ENCODE measurements around the gene TMBIM4.
A peak's percentile ranks its signal among the peaks of the same experiment; 100 is the strongest.

TMBIM4 gene

GRCh38 chr12:66140731-66141130 lies 29.1 kb downstream of the TMBIM4 start:
- DNase-seq (ENCODE audit: low read depth, low spot score): no peak

DNA sequence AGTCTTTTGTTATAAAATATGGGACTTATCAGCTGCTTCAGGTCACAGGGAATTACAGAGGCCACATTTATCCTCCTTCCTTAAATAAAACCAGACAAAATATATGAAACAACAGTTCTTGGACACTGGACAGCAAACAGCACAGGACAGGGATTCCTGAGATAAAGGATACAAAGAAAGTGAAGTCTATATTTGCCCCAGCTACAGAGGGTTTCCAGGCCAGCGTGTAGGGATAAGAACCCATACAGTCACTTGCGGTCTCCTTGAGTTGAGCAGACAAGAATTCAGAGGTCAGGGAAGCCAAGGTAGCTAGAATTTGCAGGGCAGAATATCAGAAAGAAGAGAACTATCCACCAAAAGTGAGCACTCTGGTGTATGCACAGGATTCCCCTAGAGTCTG lies 30.5 kb downstream of the TMBIM4 start:
- no peak for DNase-seq (ENCODE audit: low read depth, low spot score)

DNA sequence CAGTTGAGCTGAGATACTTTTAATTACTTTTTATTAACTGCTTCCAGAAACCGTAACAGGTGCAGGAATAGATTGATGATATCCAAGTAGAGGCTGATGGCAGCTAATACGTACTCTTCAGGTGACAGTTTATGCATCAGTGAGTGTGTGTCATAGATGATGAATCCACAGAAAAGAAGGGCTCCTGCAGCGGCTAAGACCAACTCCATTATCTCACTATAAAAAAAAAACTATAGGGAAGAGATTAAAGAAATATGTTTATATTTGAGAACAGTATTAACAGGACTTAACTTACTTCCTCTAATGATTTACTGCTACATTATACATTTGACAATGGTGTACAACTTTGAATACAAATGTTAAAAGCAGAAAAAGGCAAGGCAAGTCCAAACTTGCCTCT lies 31.9 kb downstream of the TMBIM4 start:
- DNase-seq (ENCODE audit: low read depth, low spot score): no peak

DNA sequence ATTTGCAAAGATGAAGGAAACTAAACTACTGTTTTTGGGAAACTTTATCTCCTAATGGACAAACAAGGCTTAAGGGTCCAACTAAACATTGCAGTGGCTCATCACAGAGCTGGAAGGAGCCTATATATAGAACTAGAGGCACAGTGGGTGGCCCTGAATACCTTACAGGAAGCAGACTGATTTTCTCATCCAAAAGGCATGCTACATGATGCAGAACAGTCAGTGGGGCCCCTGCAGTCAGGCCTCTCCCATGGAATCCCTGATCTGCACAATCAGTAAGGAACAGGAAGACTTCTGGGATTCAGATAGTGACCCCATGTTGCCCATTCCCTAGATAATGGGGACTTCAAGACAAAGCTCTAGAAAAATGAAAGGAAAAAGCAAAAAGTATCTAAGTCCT lies 37.4 kb downstream of the TMBIM4 start:
- DNase-seq (ENCODE audit: low read depth, low spot score): no peak

GRCh38 chr12:66131067-66131688 lies 38.6 kb downstream of the TMBIM4 start:
- no peak for DNase-seq (ENCODE audit: low read depth, low spot score)

DNA sequence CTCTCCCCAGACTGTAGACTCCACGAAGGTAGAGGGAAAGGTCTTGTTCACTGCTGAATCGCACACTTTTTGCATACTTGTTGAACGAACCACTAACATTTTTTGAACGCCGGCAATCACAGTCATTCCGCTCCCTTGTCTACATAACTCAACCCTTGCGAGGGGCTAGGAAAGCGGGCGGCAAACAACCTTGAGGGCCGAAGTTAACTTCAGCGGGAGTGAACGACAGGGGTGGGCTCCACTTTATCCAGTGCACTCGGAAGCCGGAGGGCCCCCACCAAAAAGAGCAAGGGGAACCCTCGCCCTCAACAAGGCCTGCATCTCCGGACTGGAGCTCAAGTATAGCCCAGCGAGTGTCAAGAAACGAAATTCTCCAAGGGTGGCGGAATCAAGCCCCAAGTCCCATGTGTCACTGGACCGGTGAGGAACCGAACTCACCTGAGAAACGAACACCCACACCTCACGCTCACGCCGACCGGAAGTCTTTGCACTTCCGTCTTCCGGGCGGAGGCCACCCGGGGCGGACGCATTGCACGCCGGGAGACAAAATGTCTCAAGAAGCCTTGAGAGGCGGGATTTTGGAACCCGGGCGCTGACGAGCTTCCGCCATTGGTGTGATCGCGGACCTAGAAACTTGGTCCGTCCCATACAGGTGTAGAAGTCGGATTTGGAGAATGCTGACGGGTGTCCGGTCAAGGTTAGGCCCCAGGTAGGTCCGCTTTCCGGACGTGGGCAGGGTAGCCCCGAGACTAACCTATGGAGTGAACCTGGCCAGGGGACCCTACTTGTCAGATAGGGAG lies 39.3 kb downstream of the TMBIM4 start, which contains the start of gene LLPH:
Gene LLPH, minus strand, starts transcription at position 484 of the 800 bp plus-strand sequence. CDS start 1,644 bp downstream, outside the sequence.
- peak; percentile 37 for DNase-seq (ENCODE audit: low read depth, low spot score)

- no peak for DNase-seq (ENCODE audit: low read depth, low spot score)
These were observed 39.9 kb downstream of the TMBIM4 start for GRCh38 chr12:66129934-66130266.

GRCh38 chr12:66127650-66128049 lies 42.1 kb downstream of the TMBIM4 start:
- DNase-seq (ENCODE audit: low read depth, low spot score): no peak

DNA sequence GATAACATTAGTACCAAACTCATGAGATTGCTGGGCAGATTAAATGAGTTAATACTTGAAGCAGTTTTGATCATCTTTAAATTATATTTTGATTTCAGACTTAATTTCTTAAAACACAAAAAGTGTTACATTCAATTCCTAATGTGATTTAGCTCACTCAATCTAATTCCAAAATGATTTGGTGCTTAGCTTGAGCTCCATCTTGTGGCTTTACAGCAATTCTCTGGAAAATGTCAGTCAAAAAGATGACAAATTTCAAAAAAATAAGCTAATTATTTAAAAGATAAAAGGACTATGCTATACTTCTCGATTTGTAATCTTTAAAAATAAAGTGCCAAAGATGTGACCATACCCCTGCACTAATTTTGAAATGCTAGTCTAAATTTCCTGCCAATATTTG lies 49.3 kb downstream of the TMBIM4 start:
- DNase-seq (ENCODE audit: low read depth, low spot score): no peak

DNA sequence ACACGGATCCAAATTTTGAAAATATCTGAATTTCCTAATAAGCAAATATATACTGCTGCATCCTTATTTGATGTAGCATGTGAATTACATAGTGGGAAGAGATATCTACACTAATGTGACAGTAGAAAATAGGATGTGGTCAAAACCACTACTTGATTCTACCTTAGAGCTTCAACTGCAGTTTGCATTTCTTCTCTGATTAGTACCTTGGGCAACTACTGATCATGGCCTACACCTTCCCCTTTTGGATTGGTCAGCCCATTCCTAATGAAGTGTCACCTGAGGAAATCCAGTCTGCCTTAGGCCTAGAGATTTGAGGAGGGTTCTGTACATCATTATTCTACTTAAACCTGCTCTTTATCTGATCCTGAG lies 49.9 kb downstream of the TMBIM4 start:
- DNase-seq (ENCODE audit: low read depth, low spot score): no peak

DNA sequence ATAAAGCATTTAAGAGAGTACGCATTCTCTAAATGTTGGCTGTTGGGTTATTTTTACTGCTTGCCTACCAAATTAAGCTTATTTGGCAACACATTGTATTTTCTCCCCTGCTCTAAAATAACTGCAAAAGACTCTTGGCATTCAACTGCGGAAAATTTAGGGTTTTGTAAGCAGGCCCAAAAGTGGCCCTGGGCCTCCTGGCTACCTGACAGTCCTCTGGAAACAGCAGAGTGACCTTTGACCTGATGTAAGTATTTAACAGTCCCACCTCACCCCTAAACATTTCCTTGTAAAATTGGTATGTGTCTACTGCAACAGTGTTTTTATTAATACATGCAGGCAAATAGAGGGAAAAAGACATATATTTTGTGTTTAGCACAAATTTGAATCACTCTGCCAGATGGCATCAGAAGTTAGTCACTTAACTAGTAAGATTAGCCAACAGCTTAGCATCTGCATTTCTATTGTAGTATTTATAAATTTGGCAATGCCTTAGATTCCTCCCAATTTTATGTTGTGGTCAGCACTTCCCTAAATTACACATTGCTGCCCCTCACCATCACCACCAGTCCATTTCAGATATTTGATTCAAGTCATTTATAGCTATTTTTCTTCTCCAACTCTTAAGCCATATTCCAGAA lies 50.4 kb downstream of the TMBIM4 start:
- DNase-seq (ENCODE audit: low read depth, low spot score): no peak

- DNase-seq (ENCODE audit: low read depth, low spot score): no peak
These were observed 51.4 kb downstream of the TMBIM4 start for GRCh38 chr12:66118240-66118891.

GRCh38 chr12:66117242-66117641 lies 52.6 kb downstream of the TMBIM4 start:
- no peak for DNase-seq (ENCODE audit: low read depth, low spot score)

GRCh38 chr12:66115071-66115600 lies 54.7 kb downstream of the TMBIM4 start:
- DNase-seq (ENCODE audit: low read depth, low spot score): no peak

- no peak for DNase-seq (ENCODE audit: low read depth, low spot score)
These were observed 56.3 kb downstream of the TMBIM4 start for GRCh38 chr12:66113471-66113870.

- no peak for DNase-seq (ENCODE audit: low read depth, low spot score)
These were observed 58.2 kb downstream of the TMBIM4 start for GRCh38 chr12:66111605-66112004.

GRCh38 chr12:66109056-66109455 lies 60.7 kb downstream of the TMBIM4 start:
- no peak for DNase-seq (ENCODE audit: low read depth, low spot score)

- DNase-seq (ENCODE audit: low read depth, low spot score): no peak
These were observed 61.4 kb downstream of the TMBIM4 start for GRCh38 chr12:66108386-66108785.

GRCh38 chr12:66107451-66107915 lies 62.3 kb downstream of the TMBIM4 start:
- peak; percentile 76 for DNase-seq (ENCODE audit: low read depth, low spot score)

GRCh38 chr12:66103016-66103913 lies 66.5 kb downstream of the TMBIM4 start:
- no peak for DNase-seq (ENCODE audit: low read depth, low spot score)
